SH-SY5Y (cell line): ENCODE data around the gene STRBP.

ENCODE experiments used
- GATA2 ChIP-seq: IDR thresholded peaks from 2 replicates; pipeline ENCODE4 v1.6.1; 2011; ENCODE audit warnings: mild to moderate bottlenecking, low read depth, low read length
- GATA3 ChIP-seq: IDR thresholded peaks from 2 replicates; pipeline ENCODE4 v1.6.1; 2011; ENCODE audit warnings: low read depth, mild to moderate bottlenecking, low read length, moderate library complexity

GRCh38 chr9:123300554-123300953 is 32.2 kb upstream of the STRBP start:
- TF ChIP-seq GATA2, result no peak
- no peak for TF ChIP-seq GATA3
